GM12874 (cell line): ENCODE results near the gene CLDN18.

Experiments
- CTCF ChIP-seq: IDR thresholded peaks from 2 replicates; pipeline ENCODE4 v1.5.1; 2011; ENCODE audit warnings: low read depth, mild to moderate bottlenecking, control low read depth, low read length, moderate library complexity; ENCODE audit not compliant: insufficient read depth

CLDN18 gene

GRCh38 chr3:138027821-138028220 is 17.9 kb downstream of the CLDN18 start:
- TF ChIP-seq CTCF = no peak

- TF ChIP-seq CTCF = no peak
Measured at GRCh38 chr3:138030734-138031280, 20.8 kb downstream of the CLDN18 start.

GRCh38 chr3:138031536-138031935 is 21.6 kb downstream of the CLDN18 start:
- TF ChIP-seq CTCF = no peak

DNA sequence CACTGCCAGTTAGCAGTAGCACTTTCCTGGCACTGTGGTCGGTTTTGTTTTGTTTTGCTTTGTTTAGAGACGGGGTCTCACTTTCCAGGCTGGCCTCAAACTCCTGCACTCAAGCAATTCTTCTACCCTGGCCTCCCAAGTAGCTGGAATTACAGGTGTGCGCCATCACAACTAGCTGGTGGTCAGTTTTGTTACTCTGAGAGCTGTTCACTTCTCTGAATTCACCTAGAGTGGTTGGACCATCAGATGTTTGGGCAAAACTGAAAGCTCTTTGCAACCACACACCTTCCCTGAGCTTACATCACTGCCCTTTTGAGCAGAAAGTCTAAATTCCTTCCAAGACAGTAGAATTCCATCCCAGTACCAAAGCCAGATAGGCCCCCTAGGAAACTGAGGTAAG is 22.6 kb downstream of the CLDN18 start:
- no peak for TF ChIP-seq CTCF

DNA sequence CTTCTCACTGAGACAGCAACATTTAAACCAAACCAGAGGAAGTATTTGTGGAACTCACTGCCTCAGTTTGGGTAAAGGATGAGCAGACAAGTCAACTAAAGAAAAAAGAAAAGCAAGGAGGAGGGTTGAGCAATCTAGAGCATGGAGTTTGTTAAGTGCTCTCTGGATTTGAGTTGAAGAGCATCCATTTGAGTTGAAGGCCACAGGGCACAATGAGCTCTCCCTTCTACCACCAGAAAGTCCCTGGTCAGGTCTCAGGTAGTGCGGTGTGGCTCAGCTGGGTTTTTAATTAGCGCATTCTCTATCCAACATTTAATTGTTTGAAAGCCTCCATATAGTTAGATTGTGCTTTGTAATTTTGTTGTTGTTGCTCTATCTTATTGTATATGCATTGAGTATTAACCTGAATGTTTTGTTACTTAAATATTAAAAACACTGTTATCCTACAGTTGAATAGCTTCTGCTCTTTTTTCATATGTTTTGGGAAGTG is 23.3 kb downstream of the CLDN18 start:
- no peak for TF ChIP-seq CTCF

GRCh38 chr3:138034918-138035317 is 25.0 kb downstream of the CLDN18 start:
- no peak for TF ChIP-seq CTCF

DNA sequence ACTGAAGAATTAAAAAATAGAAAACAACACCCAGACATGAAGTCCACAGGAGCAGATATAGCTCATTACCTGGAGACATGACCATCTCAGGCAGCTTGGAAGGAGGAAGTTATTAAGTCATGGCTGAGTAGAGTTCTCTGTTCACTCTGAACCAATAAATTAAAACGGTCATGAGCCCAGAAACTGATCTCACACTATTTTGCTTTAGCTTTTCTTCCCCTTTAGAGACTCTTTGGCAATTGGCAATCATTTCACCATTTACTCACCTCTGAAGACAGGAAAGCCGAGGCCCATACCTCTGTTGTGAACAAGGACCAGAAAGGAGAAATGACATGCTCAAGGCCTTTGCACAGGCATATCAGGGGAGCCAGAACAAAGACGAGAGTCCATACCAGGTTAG is 26.6 kb downstream of the CLDN18 start:
- no peak for TF ChIP-seq CTCF
